ENCODE measurements around the gene ZKSCAN4. TPM values are rescaled to one million over a fixed set of nuclear protein-coding genes. Genes with fewer than 3 reads are reported as not detected.

ZKSCAN4 gene
- 1 to 10 TPM; 1.6 to 4.2 (median 2.9) TPM for total RNA-seq
- total RNA-seq (2013) = 9.2 TPM

DNA sequence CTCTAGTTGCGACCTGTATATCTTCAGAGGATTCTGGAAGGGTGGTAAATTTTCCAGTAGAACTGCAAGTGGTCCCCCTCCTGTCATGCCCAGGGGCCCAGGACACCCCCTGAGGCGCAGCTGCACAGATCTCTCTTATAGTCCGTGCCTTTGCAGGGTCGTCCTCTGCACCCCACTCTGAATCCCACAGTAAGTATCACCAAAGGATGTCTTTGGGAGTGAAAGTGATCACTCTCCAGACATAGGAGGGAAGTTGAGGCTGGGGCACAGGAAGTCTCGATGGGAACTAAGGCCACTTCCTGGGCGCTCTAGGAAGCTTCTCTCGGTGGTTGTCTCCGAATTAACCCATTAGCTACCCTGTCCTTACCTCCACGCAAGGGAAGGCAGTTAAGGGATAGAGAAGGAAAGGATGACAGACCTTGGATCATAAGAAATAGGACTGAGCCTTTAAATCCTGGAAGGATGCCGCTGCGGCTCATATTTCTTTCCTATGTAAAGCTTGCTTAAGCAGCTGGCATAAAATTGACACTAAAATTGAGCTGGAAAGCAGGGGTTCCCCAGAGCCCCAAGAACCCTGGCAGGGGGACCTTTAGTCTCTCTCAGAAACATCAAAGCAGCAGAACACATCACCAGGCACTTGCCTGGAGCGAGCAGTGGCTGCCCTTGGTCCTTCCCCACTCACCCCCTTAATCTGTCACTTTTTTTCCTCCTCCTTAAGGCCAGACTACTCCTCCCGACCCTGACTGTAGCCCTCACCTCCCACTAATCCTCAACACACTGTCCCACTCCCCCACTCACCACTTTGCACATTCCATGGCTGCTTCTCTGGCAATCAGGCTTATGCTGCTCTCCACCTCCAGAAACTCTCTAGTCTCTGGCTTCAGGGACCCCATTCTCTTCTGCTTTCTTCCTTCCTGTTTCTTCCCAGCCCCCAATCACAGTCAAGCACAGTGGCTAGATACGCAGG lies at the start of gene ZKSCAN4:
TSS of gene ZKSCAN4 (minus strand) at position 261 of the 967 bp plus-strand sequence. CDS start 289 bp downstream, outside the sequence.
- Histone ChIP-seq H3K27me3 (ENCODE audit: control insufficient read depth, insufficient read depth, low read length) (peaks cover 3% of the 10 kb centered on the region), H3K27ac (ENCODE audit: low read length) (peak within 1 kb of the TSS; percentile 59), H3K4me1 (ENCODE audit: control insufficient read depth, insufficient read depth, low read length) (peaks cover 12% of the 10 kb centered on the region), H3K4me3 (ENCODE audit: low read length) (peak within 1 kb of the TSS; percentile 81), H3K36me3 (ENCODE audit: control insufficient read depth, insufficient read depth, low read length) (peaks cover 14% of the 10 kb centered on the region), H3K9me3 (ENCODE audit: control insufficient read depth, insufficient read depth, low read length) (no peaks in the 10 kb centered on the region)
- peaks cover 3 to 8% of the 10 kb centered on the region in 2 donors for H3K27me3 Mint-ChIP-seq (ENCODE audit: low read depth in 2 of 2)
- WGBS (ENCODE audit: insufficient coverage) = 4% methylated on average over 11 of the region's 14 CpGs
- peak within 1 kb of the TSS; percentile 98 for H3K4me3 Mint-ChIP-seq
- H3K36me3 Mint-ChIP-seq = peaks cover 12% of the 10 kb centered on the region
- peak within 1 kb of the TSS; percentile 68 to 88 for H3K27ac Mint-ChIP-seq
- intact Hi-C loops (cut with micrococcal nuclease) = loop anchor here (1.0 to 5.0 kb wide), 5 partner anchors 15 to 147 kb away; partner anchors contain the start of genes ZKSCAN8, ZSCAN12, ZSCAN16 and ZSCAN26
- peaks cover 31 to 38% of the 10 kb centered on the region in 2 donors for H3K4me1 Mint-ChIP-seq
- DNase-seq (peak; percentile 64 to 92), ATAC-seq (peak; percentile 90 to 93 (median 91))
- H3K9me3 Mint-ChIP-seq = peaks cover 0 to 3% of the 10 kb centered on the region in 2 donors
- TF ChIP-seq, protein P1, sequence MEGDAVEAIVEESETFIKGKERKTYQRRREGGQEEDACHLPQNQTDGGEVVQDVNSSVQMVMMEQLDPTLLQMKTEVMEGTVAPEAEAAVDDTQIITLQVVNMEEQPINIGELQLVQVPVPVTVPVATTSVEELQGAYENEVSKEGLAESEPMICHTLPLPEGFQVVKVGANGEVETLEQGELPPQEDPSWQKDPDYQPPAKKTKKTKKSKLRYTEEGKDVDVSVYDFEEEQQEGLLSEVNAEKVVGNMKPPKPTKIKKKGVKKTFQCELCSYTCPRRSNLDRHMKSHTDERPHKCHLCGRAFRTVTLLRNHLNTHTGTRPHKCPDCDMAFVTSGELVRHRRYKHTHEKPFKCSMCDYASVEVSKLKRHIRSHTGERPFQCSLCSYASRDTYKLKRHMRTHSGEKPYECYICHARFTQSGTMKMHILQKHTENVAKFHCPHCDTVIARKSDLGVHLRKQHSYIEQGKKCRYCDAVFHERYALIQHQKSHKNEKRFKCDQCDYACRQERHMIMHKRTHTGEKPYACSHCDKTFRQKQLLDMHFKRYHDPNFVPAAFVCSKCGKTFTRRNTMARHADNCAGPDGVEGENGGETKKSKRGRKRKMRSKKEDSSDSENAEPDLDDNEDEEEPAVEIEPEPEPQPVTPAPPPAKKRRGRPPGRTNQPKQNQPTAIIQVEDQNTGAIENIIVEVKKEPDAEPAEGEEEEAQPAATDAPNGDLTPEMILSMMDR (IDR thresholded peaks at IDR 0.05) = no peak

DNA sequence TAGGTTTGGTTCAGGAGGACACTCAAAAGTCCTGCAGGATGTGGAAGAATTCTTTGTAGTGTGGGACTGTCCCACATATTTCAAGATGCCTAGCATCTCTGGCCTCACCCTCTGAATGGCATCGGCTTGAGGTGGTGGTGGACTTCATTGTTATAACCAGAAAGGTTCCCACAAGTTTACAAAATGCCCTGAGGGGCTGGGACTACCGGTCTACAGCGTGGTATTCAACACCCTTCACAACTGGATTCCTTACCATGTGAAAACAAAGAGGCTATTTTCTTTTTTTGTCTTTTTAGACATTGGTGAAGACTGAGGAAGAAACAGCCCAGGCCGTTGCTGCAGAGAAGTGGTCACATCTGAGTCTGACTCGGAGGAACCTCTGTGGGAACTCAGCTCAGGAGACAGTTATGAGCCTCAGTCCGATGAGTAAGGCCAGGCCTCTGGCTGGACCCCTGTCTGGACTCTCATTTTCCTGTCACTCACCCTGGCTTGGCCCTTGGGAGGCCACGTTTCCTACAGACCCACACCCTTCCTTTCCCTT lies 44.5 kb upstream of the ZKSCAN4 start:
- ATAC-seq (no peak), DNase-seq (no peak)
- Mint-ChIP-seq H3K36me3 (no peaks in the 10 kb centered on the region), H3K27ac (no peak overlapping the region), H3K27me3 (ENCODE audit: low read depth in 2 of 2) (no peaks in the 10 kb centered on the region), H3K4me1 (no peaks in the 10 kb centered on the region), H3K9me3 (no peaks in the 10 kb centered on the region), H3K4me3 (no peak overlapping the region)
- Histone ChIP-seq H3K27me3 (ENCODE audit: control insufficient read depth, insufficient read depth, low read length) (no peaks in the 10 kb centered on the region), H3K4me1 (ENCODE audit: control insufficient read depth, insufficient read depth, low read length) (no peaks in the 10 kb centered on the region), H3K4me3 (ENCODE audit: low read length) (no peak overlapping the region), H3K27ac (ENCODE audit: low read length) (no peak overlapping the region), H3K36me3 (ENCODE audit: control insufficient read depth, insufficient read depth, low read length) (no peaks in the 10 kb centered on the region), H3K9me3 (ENCODE audit: control insufficient read depth, insufficient read depth, low read length) (no peaks in the 10 kb centered on the region)
- TF ChIP-seq, protein P1 (IDR thresholded peaks at IDR 0.05) = no peak
- intact Hi-C loops (cut with micrococcal nuclease) = no loop called here
- WGBS (ENCODE audit: insufficient coverage) = 87% methylated on average over 5 of the region's 7 CpGs

DNA sequence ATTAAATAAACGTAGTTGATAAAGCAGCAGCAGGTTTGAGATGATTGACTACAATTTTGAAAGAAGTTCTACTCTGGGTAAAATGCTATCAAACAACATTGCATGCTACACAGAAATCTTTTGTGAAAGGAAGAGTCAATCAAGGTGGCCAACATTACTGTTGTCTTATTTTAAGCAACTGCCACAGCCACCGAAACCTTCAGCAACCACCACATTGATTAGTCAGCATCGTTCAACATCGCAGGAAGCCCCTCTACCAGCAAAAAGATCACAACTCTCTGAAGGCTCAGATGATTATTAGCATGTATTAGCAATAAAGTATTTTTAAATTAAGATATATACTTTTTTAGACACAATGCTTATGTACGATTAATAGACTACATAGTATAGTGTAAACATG lies 43.3 kb upstream of the ZKSCAN4 start:
- no peak for DNase-seq
- no peak overlapping the region for H3K4me3 Mint-ChIP-seq
- Histone ChIP-seq H3K27ac (ENCODE audit: low read length) (no peak overlapping the region), H3K9me3 (ENCODE audit: control insufficient read depth, insufficient read depth, low read length) (no peaks in the 10 kb centered on the region), H3K36me3 (ENCODE audit: control insufficient read depth, insufficient read depth, low read length) (no peaks in the 10 kb centered on the region), H3K4me1 (ENCODE audit: control insufficient read depth, insufficient read depth, low read length) (no peaks in the 10 kb centered on the region), H3K27me3 (ENCODE audit: control insufficient read depth, insufficient read depth, low read length) (no peaks in the 10 kb centered on the region), H3K4me3 (ENCODE audit: low read length) (no peak overlapping the region)
- no peaks in the 10 kb centered on the region for H3K4me1 Mint-ChIP-seq
- 89% methylated on average over 2 of the region's 5 CpGs for WGBS (ENCODE audit: insufficient coverage)
- H3K9me3 Mint-ChIP-seq = no peaks in the 10 kb centered on the region
- no peak overlapping the region for H3K27ac Mint-ChIP-seq
- TF ChIP-seq, protein P1 (IDR thresholded peaks at IDR 0.05) = no peak
- H3K36me3 Mint-ChIP-seq = no peaks in the 10 kb centered on the region
- intact Hi-C loops (cut with micrococcal nuclease) = no loop called here
- H3K27me3 Mint-ChIP-seq (ENCODE audit: low read depth in 2 of 2) = no peaks in the 10 kb centered on the region
- no peak for ATAC-seq

Data from natural killer cell (primary cell).